SKM-1 treated with dmso at 0.1 percent for 144 hours (cell line): Measurements from ENCODE around the gene PIKFYVE.
"Not testable (repeated sequence)": the region's sequence is repeated elsewhere in the genome, so short reads cannot be mapped to it uniquely, and the experiment has no call there.

Experiments
- DNase-seq: peaks from one replicate; lab custom pipeline; 2025; ENCODE audit not compliant: unreplicated experiment; lab: John Stamatoyannopoulos, UW

PIKFYVE gene

GRCh38 chr2:208254118-208254870 is 11.8 kb upstream of the PIKFYVE start:
- DNase-seq, result peak; percentile 71

GRCh38 chr2:208254871-208255556 is 11.0 kb upstream of the PIKFYVE start, which contains the start of gene IDH1:
TSS of gene IDH1 (minus strand) at chr2:208255071. CDS start at chr2:208251551, 3,520 bp downstream.
- DNase-seq, result peak; percentile 88

GRCh38 chr2:208255557-208256106 is 10.4 kb upstream of the PIKFYVE start:
- no peak for DNase-seq

GRCh38 chr2:208256192-208256782 is 9.8 kb upstream of the PIKFYVE start:
- no peak for DNase-seq

GRCh38 chr2:208256849-208257813 is 8.9 kb upstream of the PIKFYVE start:
- DNase-seq, result not testable (repeated sequence)

GRCh38 chr2:208265371-208265800 is 669 bp upstream of the PIKFYVE start:
- no peak for DNase-seq

- DNase-seq, result no peak
Measured at GRCh38 chr2:208266553-208266893, 468 bp downstream of the PIKFYVE start.

GRCh38 chr2:208266936-208267335 is 881 bp downstream of the PIKFYVE start:
- DNase-seq, result no peak

- DNase-seq, result not testable (repeated sequence)
Measured at GRCh38 chr2:208267526-208267925, 1.5 kb downstream of the PIKFYVE start.

- DNase-seq, result peak; percentile 40
Measured at GRCh38 chr2:208268156-208268952, 2.3 kb downstream of the PIKFYVE start.

GRCh38 chr2:208269091-208269490 is 3.0 kb downstream of the PIKFYVE start:
- no peak for DNase-seq

- no peak for DNase-seq
Measured at GRCh38 chr2:208274748-208275147, 8.7 kb downstream of the PIKFYVE start.

- DNase-seq, result no peak
Measured at GRCh38 chr2:208278549-208278948, 12.5 kb downstream of the PIKFYVE start.

GRCh38 chr2:208279236-208279635 is 13.2 kb downstream of the PIKFYVE start:
- no peak for DNase-seq

GRCh38 chr2:208280234-208280633 is 14.2 kb downstream of the PIKFYVE start:
- no peak for DNase-seq

GRCh38 chr2:208280933-208281332 is 14.9 kb downstream of the PIKFYVE start:
- no peak for DNase-seq

- no peak for DNase-seq
Measured at GRCh38 chr2:208285853-208286252, 19.8 kb downstream of the PIKFYVE start.

GRCh38 chr2:208294482-208295024 is 28.5 kb downstream of the PIKFYVE start:
- no peak for DNase-seq

- DNase-seq, result no peak
Measured at GRCh38 chr2:208295834-208296233, 29.8 kb downstream of the PIKFYVE start.
